Endodermal cell (in vitro differentiated cells): ENCODE measurements around the gene MTA3. TPM values are rescaled to one million over a fixed set of nuclear protein-coding genes. Genes with fewer than 3 reads are reported as not detected.
A peak's percentile ranks its signal among the peaks of the same experiment; 100 is the strongest.

Source experiments
- DNase-seq: peaks from one replicate; pipeline ENCODE4 v3.0.0-alpha.2; 2017
- H3K27ac ChIP-seq: 2 replicates; pipeline ENCODE4 v1.5.1; 2013; ENCODE audit warnings: mild to moderate bottlenecking, low read depth, low read length, moderate library complexity
- H3K27me3 ChIP-seq: 2 replicates; pipeline ENCODE4 v1.6.1; 2013; ENCODE audit warnings: mild to moderate bottlenecking, low read length, moderate library complexity; ENCODE audit not compliant: insufficient read depth, control insufficient read depth, poor library complexity, severe bottlenecking
- H3K36me3 ChIP-seq: 2 replicates; pipeline ENCODE4 v1.7.0; 2013; ENCODE audit warnings: mild to moderate bottlenecking, low read length, moderate library complexity; ENCODE audit not compliant: control insufficient read depth, insufficient read depth
- H3K4me1 ChIP-seq: one replicate; pipeline ENCODE4 v1.7.0; 2013; ENCODE audit warnings: low read length; ENCODE audit not compliant: control insufficient read depth, insufficient read depth
- H3K4me3 ChIP-seq: 2 replicates; pipeline ENCODE4 v1.5.1; 2013; ENCODE audit warnings: mild to moderate bottlenecking, low read length, moderate library complexity
- H3K9ac ChIP-seq: 2 replicates; pipeline ENCODE4 v1.6.1; 2013; ENCODE audit warnings: mild to moderate bottlenecking, low read length, moderate library complexity; ENCODE audit not compliant: poor library complexity, severe bottlenecking; ENCODE audit errors: extremely low read depth
- H3K9me3 ChIP-seq: 2 replicates; pipeline ENCODE4 v1.6.1; 2013; ENCODE audit warnings: mild to moderate bottlenecking, low read length, moderate library complexity; ENCODE audit not compliant: control insufficient read depth
- H3K27ac Mint-ChIP-seq: 2 replicates; pipeline ENCODE4 v1.8.0; 2020; ENCODE audit warnings: mixed read lengths
- H3K27me3 Mint-ChIP-seq: 2 replicates; pipeline ENCODE4 v1.8.0; 2021; ENCODE audit warnings: mild to moderate bottlenecking, mixed read lengths; ENCODE audit not compliant: insufficient read depth
- H3K36me3 Mint-ChIP-seq: 2 replicates; pipeline ENCODE4 v1.8.0; 2020; ENCODE audit warnings: low read depth, mixed read lengths
- H3K4me1 Mint-ChIP-seq: 2 replicates; pipeline ENCODE4 v1.8.0; 2020; ENCODE audit warnings: mixed read lengths
- H3K4me3 Mint-ChIP-seq: 2 replicates; pipeline ENCODE4 v1.8.0; 2020; ENCODE audit warnings: mild to moderate bottlenecking, moderate library complexity, mixed read lengths
- H3K9me3 Mint-ChIP-seq: 2 replicates; pipeline ENCODE4 v1.8.0; 2020; ENCODE audit warnings: mild to moderate bottlenecking, mixed read lengths
- CTCF ChIP-seq: fragments of 200-600 bp; sonication (generic); conservative IDR thresholded peaks from 2 replicates; pipeline ENCODE4 v1.5.0; 2021; ENCODE audit warnings: antibody characterized with exemption, mild to moderate bottlenecking
- WGBS, 2 experiments: methylation state at CpG; one replicate each; pipeline versions ENCODE4 v1.1.5 to v1.1.7; 2013; ENCODE audit warnings: missing lambda C conversion rate in 2 of 2, mixed read lengths in 1 of 2; ENCODE audit not compliant: insufficient coverage in 1 of 2, insufficient read length in 1 of 2; 5-methylcytosine and 5-hydroxymethylcytosine counted together
- total RNA-seq, 2 donors: library from RNA; stranded (reverse); fragmentation: NEBNext Ultra II Directional in 1 of 2; extraction: Animal tissue kit (Norgen Biotek cat#: 25700) in 1 of 2; gene quantifications; 2 replicates in 1 of 2; 3 replicates in 1 of 2; pipeline ENCODE4 v1.2.1, GENCODE V29; 2021

The MTA3 gene
- total RNA-seq, 2 donors from 2014 or later, result 138 to 154 TPM

DNA sequence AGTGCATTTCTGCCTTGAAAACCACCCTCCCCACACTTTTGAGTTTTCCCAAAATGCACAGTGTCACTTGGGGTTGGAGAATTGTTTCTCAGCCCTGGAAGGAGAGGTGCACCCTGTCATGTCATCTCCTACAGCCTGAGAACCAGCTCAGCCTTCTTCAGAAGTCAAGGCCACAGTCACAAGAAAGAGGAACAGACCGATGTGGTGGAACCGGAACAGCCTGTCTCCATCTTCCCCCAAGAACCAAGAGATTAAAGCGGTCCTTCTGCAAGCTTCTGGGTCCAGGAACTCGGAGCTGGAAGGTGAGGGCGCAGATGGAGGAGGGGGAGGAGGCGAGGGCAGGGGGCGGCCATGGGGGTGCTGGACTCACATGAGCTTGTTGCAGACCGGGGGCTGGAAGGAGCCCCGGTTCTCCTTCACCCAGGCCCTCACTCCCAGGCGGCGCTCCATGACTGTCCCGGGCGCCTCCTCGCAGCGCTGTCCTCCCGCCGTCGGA, 223.7 kb downstream of the MTA3 start:
- TF ChIP-seq CTCF, result no peak
- H3K36me3 Mint-ChIP-seq, result peaks cover 2% of the 10 kb centered on the region
- peak overlapping the region; percentile 91 for H3K27ac ChIP-seq
- H3K4me1 Mint-ChIP-seq, result peaks cover 23% of the 10 kb centered on the region
- no peak for DNase-seq
- peaks cover 29% of the 10 kb centered on the region for H3K27me3 Mint-ChIP-seq
- 27% methylated on average over 18 of the region's 18 CpGs; no CpG with 5 or more reads in 1 of the 2 experiments for WGBS, 2 experiments
- peak overlapping the region; percentile 80 for H3K4me3 ChIP-seq
- H3K4me1 ChIP-seq, result peaks cover 3% of the 10 kb centered on the region
- H3K9ac ChIP-seq, result no peak overlapping the region
- peak overlapping the region; percentile 67 for H3K27ac Mint-ChIP-seq
- H3K9me3 Mint-ChIP-seq, result peaks cover 1% of the 10 kb centered on the region
- H3K36me3 ChIP-seq, result no peaks in the 10 kb centered on the region
- peak overlapping the region; percentile 68 for H3K4me3 Mint-ChIP-seq
- peaks cover 22% of the 10 kb centered on the region for H3K27me3 ChIP-seq
- peaks cover 4% of the 10 kb centered on the region for H3K9me3 ChIP-seq

DNA sequence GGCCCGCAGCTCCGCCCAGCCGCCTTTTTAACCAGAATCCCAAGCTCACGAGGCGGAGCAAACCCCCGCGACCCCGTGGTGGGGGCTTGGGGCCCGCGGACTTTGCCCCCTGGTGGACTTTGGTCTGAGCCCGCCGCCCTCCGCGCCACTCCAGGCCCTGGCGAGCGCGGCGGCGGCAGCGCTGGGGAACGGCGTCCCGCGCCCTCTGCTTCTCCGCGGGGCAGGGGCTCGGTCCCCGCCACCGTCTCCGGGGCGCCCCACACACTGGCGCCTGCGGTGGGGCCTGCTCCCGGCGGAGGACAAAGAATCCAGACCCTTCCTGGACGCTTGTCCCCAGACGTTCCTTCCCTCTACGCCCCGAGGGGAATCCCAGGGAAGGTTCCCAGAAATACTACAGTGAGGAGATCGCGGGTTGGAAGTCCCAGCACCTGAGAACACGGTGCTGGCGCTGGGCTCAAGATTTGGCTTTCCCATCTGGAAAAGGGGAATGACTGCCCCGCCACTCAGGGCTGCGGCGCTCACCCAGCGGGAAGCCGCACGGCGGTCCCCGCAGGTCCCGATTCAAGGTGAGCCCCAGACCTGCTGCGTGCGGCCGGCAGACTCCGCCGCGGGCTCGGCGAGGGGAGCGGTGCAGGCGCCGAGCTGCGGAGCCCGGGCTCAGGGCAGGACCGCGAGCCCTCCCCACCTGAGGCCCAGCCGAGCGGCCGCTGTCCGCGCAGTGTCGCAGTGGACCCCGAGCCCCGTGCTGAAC, 224.3 kb downstream of the MTA3 start, which contains the start of gene HAAO:
Gene HAAO (minus strand): TSS at position 1 of the 751 bp plus-strand sequence. CDS start 47 bp downstream, outside the sequence.
- peaks cover 23% of the 10 kb centered on the region for H3K4me1 Mint-ChIP-seq
- peaks cover 6% of the 10 kb centered on the region for H3K36me3 Mint-ChIP-seq
- WGBS, 2 experiments, result 1 to 4% methylated on average over 41 to 75 of the region's 75 CpGs
- peak within 1 kb of the TSS; percentile 63 for H3K9ac ChIP-seq
- TF ChIP-seq CTCF, result peak; percentile 46
- peak within 1 kb of the TSS; percentile 68 for H3K4me3 Mint-ChIP-seq
- H3K9me3 Mint-ChIP-seq, result peaks cover 4% of the 10 kb centered on the region
- peaks cover 10% of the 10 kb centered on the region for H3K9me3 ChIP-seq
- H3K27me3 ChIP-seq, result peaks cover 26% of the 10 kb centered on the region
- peaks cover 31% of the 10 kb centered on the region for H3K27me3 Mint-ChIP-seq
- peak; percentile 90 for DNase-seq
- H3K4me1 ChIP-seq, result peaks cover 3% of the 10 kb centered on the region
- peak within 1 kb of the TSS; percentile 91 for H3K27ac ChIP-seq
- peak within 1 kb of the TSS; percentile 74 for H3K27ac Mint-ChIP-seq
- H3K4me3 ChIP-seq, result peak within 1 kb of the TSS; percentile 80
- H3K36me3 ChIP-seq, result no peaks in the 10 kb centered on the region

DNA sequence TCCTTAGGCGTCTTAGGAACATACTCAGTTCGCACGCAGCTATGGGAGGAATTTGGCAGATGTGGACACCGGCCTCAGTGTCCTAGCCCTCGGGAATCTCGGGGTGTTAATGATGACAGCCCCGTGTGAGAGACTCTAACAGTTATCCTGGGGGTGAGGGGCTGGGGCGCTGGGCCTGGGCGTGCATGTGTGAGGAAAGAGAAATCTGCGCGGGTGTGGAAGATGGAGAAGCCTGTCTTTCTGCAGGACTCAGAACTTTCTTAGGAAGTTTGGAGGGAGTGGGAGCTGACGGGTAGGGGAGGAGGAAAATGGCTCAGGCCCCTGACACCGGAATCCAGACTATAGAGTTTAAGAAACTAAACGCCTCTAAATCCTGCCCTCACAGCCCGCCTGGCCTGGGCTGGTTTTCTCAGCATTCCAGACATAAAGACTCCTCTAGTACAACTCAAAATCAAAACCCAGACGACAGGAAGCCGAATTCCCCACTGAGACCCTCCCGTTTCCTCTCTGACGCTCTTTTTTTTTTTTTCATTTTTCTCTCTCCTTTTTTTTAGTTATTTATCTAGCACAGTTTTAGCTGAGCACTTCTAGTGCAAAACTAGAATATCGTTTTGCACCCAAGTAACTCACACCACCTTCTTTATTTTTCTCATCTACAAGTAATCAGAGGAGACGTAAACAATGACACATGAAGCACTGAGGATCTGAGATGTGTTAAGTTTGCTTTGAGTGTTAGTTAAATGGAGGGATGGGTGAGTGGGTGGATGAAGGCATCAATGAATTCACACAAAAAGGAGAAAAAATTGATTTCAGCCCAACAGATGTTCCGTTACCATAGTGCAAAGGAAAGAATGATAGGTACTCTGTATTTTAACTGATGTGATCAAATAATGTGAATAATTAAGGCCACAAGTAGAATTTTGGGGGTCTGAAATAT, 225.2 kb downstream of the MTA3 start:
- 25 to 33% methylated on average over 15 to 22 of the region's 22 CpGs for WGBS, 2 experiments
- Mint-ChIP-seq H3K27ac (peak overlapping the region; percentile 74), H3K4me1 (peaks cover 23% of the 10 kb centered on the region), H3K4me3 (peak overlapping the region; percentile 68), H3K27me3 (peaks cover 33% of the 10 kb centered on the region), H3K36me3 (peaks cover 5% of the 10 kb centered on the region), H3K9me3 (peaks cover 4% of the 10 kb centered on the region)
- DNase-seq, result no peak
- peaks cover 29% of the 10 kb centered on the region for H3K27me3 ChIP-seq
- no peak for TF ChIP-seq CTCF
- H3K27ac ChIP-seq, result peak overlapping the region; percentile 91
- peak overlapping the region; percentile 80 for H3K4me3 ChIP-seq
- H3K4me1 ChIP-seq, result peaks cover 3% of the 10 kb centered on the region
- H3K9me3 ChIP-seq, result peaks cover 10% of the 10 kb centered on the region
- peak overlapping the region; percentile 63 for H3K9ac ChIP-seq
- no peaks in the 10 kb centered on the region for H3K36me3 ChIP-seq
